Stimulated activated CD8-positive, alpha-beta memory T cell treated with anti-CD3 and anti-CD28 coated beads, Interleukin-4, amount 100 ng/mL, for 1 hour (primary cell): ENCODE data around the gene PLD4.
"Not testable (repeated sequence)": the region's sequence is repeated elsewhere in the genome, so short reads cannot be mapped to it uniquely, and the experiment has no call there.

Source experiments
- DNase-seq, 2 donors: peaks; one replicate each; pipeline ENCODE4 v3.0.0-alpha.2; 2020; ENCODE audit warnings: low read depth in 2 of 2, low spot score in 1 of 2

PLD4 gene

GRCh38 chr14:104885973-104886689 is 38.5 kb upstream of the PLD4 start:
- DNase-seq = no peak

- DNase-seq = no peak
Measured at GRCh38 chr14:104886690-104887622, 37.7 kb upstream of the PLD4 start.

GRCh38 chr14:104887623-104888488 is 36.8 kb upstream of the PLD4 start:
- DNase-seq = no peak

GRCh38 chr14:104888489-104889374 is 35.9 kb upstream of the PLD4 start:
- no peak for DNase-seq

DNA sequence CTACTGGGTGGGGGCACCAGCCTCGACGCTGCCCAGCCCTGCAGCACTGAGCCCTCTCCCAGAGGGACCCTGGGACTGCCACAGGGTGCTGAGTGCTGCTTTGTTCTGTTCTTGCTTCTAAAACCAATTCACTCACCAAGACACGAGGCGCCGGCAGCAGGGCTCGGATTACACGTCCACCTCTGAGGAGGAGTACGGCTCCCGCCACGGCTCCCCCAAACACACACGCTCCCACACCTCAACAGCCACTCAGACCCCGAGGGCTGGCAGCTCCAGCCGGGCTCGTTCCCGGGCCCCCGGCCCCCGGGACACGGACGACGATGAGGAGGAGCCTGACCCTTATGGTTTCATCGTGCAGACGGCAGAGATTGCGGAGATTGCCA is 35.3 kb upstream of the PLD4 start:
- no peak for DNase-seq

- not testable (repeated sequence) for DNase-seq
Measured at GRCh38 chr14:104890292-104890691, 34.4 kb upstream of the PLD4 start.

GRCh38 chr14:104891121-104891551 is 33.5 kb upstream of the PLD4 start:
- no peak for DNase-seq

DNA sequence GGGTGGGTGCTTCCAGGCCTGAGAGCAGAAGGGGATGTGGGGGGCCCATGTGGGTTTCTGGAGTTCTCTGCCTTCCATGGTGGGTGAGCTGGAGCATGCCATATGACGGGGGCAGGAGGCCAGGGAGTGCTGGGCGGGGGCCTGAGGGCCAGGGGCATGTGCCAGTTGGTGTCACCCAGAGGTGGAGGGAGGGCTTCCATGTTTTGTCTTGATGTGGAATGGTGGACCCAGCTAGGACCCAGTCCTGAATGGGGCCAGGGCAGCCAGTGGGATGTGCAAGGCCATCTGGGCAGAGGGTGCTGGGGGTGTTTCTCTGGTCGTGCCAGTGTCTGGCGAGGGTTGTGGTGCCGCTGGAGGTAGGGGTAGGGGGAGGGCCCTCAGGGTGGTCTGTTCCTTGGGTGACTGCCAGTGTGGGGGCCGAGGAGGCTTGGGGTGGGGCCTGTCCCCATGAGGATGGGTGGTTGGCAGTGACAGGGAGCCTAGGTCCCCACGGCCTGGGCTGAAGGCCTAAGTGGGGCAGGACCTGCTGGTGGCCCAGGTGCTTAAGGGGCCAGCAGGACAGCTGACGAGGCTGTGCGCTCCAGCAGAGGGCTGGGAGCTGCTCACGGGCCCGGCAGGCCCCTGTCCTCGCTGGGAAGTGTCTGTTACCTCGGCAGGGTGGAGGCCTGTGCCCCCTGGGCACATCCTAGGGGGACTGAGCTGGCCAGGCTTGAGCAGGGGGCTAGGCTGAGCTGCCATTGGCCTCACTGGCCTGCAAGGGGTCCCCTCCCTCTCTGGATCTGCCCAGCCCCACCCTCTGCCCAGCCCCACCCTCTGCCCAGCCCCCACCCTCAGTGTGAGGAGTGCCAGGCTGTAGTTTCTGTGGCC is 32.8 kb upstream of the PLD4 start:
- no peak for DNase-seq

GRCh38 chr14:104892531-104893434 is 31.9 kb upstream of the PLD4 start:
- DNase-seq = no peak

- DNase-seq = no peak
Measured at GRCh38 chr14:104893435-104894207, 31.1 kb upstream of the PLD4 start.

- DNase-seq = no peak
Measured at GRCh38 chr14:104894331-104895206, 30.1 kb upstream of the PLD4 start.

DNA sequence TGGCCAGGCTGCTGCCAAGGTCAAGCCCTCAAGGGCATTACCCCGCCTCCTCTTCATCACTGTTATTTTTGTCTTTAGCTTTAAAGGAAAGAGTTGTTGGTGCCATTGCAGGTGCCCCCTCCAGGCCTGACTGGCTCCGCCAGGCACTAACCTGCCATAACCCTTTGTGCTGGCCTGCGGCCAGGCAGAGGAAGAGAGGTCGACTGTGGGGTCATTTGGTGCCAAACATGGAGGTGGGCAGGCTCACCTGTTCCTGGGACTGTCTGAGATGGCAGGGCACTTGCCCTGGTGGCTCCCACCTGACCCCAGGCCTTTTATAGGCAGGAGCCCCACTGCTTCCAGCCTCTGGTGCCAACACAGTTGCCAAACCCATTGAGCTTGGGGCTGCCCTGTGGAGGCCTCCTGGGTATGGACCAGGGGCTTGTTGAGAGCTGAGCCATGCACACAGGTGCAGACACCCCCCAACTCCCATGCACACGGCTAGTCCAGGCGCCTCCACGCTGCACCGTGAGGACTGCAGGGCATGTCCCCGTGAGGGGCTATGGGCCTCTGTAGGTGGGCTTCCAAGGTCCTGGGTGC is 29.4 kb upstream of the PLD4 start:
- DNase-seq = no peak

- DNase-seq = no peak
Measured at GRCh38 chr14:104895786-104896661, 28.7 kb upstream of the PLD4 start.

DNA sequence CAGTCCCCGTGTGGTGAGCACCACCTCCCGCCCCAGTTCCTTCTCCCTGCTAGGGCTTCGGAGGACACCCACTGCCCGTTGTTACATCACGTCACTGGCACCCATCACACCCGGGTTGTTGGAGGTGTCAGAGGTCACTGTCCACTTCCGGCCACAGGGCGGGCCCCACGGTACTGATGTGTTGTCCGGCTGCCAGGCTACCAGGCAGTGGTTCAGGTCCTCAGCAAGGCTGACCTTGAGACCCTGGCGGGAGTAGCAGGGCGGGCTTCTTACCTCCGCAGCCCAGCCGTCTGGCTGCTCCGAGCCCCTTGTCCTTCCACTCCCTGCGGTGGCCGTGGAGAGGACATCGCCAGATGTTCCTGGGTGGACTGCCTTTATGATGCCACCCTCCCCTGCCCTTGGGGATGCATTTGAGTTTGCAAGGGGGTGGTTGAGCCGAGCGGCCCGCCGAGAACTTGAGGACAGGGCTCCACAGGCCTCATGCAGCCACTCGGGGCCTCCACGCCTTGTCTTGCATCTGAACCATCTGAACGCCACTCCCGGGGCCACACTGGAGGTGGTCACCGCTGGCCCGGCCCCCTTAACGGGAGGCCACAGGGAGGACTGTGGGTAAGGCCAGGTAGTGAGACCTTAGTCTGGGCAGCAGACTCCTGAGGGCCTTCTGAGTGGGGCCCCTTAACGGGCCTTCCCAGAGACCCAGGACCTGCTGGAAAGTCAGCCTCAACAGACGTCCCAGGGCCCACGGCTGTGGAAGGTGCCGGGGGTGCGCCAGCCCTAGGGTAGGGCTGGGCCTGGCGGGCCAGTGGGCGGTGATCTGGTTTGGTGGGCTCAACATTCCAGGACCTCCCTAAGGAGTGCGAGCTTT is 27.1 kb upstream of the PLD4 start:
- DNase-seq = no peak
